ENCODE measurements around the gene CNGA3.
"Not testable (repeated sequence)": the region's sequence is repeated elsewhere in the genome, so short reads cannot be mapped to it uniquely, and the experiment has no call there.

CNGA3 gene

GRCh38 chr2:98346311-98347236, at the start of gene CNGA3:
Gene CNGA3, plus strand, starts transcription at chr2:98346456. Its CDS starts 23,520 bp downstream, at chr2:98369976.
- peak; percentile 56 for DNase-seq (ENCODE audit: low spot score)

- no peak for DNase-seq (ENCODE audit: low spot score)
These were observed 48.2 kb upstream of the CNGA3 start for GRCh38 chr2:98297817-98298682.

GRCh38 chr2:98298683-98299164, 47.5 kb upstream of the CNGA3 start:
- DNase-seq (ENCODE audit: low spot score), result no peak

GRCh38 chr2:98299211-98299905, 46.9 kb upstream of the CNGA3 start:
- DNase-seq (ENCODE audit: low spot score), result no peak

- DNase-seq (ENCODE audit: low spot score), result no peak
These were observed 45.9 kb upstream of the CNGA3 start for GRCh38 chr2:98300141-98300874.

- no peak for DNase-seq (ENCODE audit: low spot score)
These were observed 44.8 kb upstream of the CNGA3 start for GRCh38 chr2:98301469-98301868.

GRCh38 chr2:98307131-98307696, 39.0 kb upstream of the CNGA3 start:
- not testable (repeated sequence) for DNase-seq (ENCODE audit: low spot score)

GRCh38 chr2:98308068-98308467, 38.2 kb upstream of the CNGA3 start:
- DNase-seq (ENCODE audit: low spot score), result peak; percentile 35

- no peak for DNase-seq (ENCODE audit: low spot score)
These were observed 37.7 kb upstream of the CNGA3 start for GRCh38 chr2:98308532-98308931.

- no peak for DNase-seq (ENCODE audit: low spot score)
These were observed 36.7 kb upstream of the CNGA3 start for GRCh38 chr2:98309580-98309979.

GRCh38 chr2:98310010-98310409, 36.2 kb upstream of the CNGA3 start:
- no peak for DNase-seq (ENCODE audit: low spot score)

GRCh38 chr2:98311090-98311489, 35.2 kb upstream of the CNGA3 start:
- no peak for DNase-seq (ENCODE audit: low spot score)

GRCh38 chr2:98311771-98312545, 34.3 kb upstream of the CNGA3 start:
- no peak for DNase-seq (ENCODE audit: low spot score)

GRCh38 chr2:98313492-98314250, 32.6 kb upstream of the CNGA3 start:
- DNase-seq (ENCODE audit: low spot score), result no peak

GRCh38 chr2:98314251-98314650, 32.0 kb upstream of the CNGA3 start:
- DNase-seq (ENCODE audit: low spot score), result no peak

GRCh38 chr2:98315957-98316356, 30.3 kb upstream of the CNGA3 start:
- DNase-seq (ENCODE audit: low spot score), result no peak

GRCh38 chr2:98317214-98317613, 29.0 kb upstream of the CNGA3 start:
- no peak for DNase-seq (ENCODE audit: low spot score)

GRCh38 chr2:98320171-98320570, 26.1 kb upstream of the CNGA3 start:
- DNase-seq (ENCODE audit: low spot score), result not testable (repeated sequence)

- no peak for DNase-seq (ENCODE audit: low spot score)
These were observed 22.1 kb upstream of the CNGA3 start for GRCh38 chr2:98324181-98324580.

Data from AG08395 (cell line).